Tibial nerve (tissue), 3 donors: ENCODE data around the gene PRICKLE2.

Source experiments
- POLR2A ChIP-seq, 2 donors: fragments of 450-650 bp; IDR thresholded peaks; one replicate each; pipeline ENCODE4 v1.6.1; 2017; ENCODE audit warnings: antibody characterized with exemption in 2 of 2, mild to moderate bottlenecking in 2 of 2, moderate library complexity in 2 of 2
- TF ChIP-seq, protein P1 (sequence below), 5 experiments: fragments of 200-600 bp in 3 of 5; fragments of 450-650 bp in 2 of 5; sonication (generic) in 3 of 5; IDR thresholded peaks; one replicate each; pipeline ENCODE4 v1.5.1; 2016 to 2019; ENCODE audit warnings: antibody characterized with exemption in 5 of 5, mild to moderate bottlenecking in 3 of 5, moderate library complexity in 2 of 5

DNA sequence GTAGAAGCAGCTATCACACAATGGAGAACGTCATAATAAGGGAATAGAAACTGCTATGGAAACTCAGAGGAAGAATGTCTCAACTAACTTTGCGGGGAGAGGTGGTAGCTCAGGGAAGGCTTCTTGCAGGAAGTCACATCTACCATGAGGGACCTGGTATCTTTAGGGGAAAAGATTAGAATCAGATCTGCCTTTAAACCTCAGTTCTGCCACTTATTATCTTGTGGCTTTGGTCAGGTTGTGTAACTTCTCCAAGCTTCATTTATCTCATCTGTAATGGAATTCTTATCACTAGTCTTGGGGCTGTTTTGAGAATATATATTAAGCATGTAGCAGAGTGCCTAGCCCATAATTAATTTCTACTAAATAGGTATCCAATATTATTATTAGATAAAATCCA, 46.4 kb upstream of the PRICKLE2 start:
- TF ChIP-seq POLR2A (IDR thresholded peaks at IDR 0.05): no peak
- TF ChIP-seq, protein P1, sequence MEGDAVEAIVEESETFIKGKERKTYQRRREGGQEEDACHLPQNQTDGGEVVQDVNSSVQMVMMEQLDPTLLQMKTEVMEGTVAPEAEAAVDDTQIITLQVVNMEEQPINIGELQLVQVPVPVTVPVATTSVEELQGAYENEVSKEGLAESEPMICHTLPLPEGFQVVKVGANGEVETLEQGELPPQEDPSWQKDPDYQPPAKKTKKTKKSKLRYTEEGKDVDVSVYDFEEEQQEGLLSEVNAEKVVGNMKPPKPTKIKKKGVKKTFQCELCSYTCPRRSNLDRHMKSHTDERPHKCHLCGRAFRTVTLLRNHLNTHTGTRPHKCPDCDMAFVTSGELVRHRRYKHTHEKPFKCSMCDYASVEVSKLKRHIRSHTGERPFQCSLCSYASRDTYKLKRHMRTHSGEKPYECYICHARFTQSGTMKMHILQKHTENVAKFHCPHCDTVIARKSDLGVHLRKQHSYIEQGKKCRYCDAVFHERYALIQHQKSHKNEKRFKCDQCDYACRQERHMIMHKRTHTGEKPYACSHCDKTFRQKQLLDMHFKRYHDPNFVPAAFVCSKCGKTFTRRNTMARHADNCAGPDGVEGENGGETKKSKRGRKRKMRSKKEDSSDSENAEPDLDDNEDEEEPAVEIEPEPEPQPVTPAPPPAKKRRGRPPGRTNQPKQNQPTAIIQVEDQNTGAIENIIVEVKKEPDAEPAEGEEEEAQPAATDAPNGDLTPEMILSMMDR (IDR thresholded peaks at IDR 0.05): no peak
